GM20000 (cell line): ENCODE data around the gene BTC.
"Not testable (repeated sequence)": the region's sequence is repeated elsewhere in the genome, so short reads cannot be mapped to it uniquely, and the experiment has no call there.

Experiments
- DNase-seq: peaks from one replicate; pipeline ENCODE4 v3.0.0; 2012; ENCODE audit warnings: low spot score
- TF ChIP-seq, protein P1 (sequence below): IDR thresholded peaks from 2 replicates; pipeline ENCODE4 v1.5.1; 2012; ENCODE audit warnings: mild to moderate bottlenecking, control low read depth; ENCODE audit errors: extremely low read depth, missing control alignments

BTC gene

GRCh38 chr4:74738464-74739143 lies 55.7 kb downstream of the BTC start:
- DNase-seq = no peak
- TF ChIP-seq, protein P1, sequence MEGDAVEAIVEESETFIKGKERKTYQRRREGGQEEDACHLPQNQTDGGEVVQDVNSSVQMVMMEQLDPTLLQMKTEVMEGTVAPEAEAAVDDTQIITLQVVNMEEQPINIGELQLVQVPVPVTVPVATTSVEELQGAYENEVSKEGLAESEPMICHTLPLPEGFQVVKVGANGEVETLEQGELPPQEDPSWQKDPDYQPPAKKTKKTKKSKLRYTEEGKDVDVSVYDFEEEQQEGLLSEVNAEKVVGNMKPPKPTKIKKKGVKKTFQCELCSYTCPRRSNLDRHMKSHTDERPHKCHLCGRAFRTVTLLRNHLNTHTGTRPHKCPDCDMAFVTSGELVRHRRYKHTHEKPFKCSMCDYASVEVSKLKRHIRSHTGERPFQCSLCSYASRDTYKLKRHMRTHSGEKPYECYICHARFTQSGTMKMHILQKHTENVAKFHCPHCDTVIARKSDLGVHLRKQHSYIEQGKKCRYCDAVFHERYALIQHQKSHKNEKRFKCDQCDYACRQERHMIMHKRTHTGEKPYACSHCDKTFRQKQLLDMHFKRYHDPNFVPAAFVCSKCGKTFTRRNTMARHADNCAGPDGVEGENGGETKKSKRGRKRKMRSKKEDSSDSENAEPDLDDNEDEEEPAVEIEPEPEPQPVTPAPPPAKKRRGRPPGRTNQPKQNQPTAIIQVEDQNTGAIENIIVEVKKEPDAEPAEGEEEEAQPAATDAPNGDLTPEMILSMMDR = no peak

GRCh38 chr4:74734995-74735394 lies 59.3 kb downstream of the BTC start:
- TF ChIP-seq, protein P1 = no peak
- no peak for DNase-seq

GRCh38 chr4:74733756-74734155 lies 60.6 kb downstream of the BTC start:
- TF ChIP-seq, protein P1 = no peak
- DNase-seq = no peak

- TF ChIP-seq, protein P1 = no peak
- DNase-seq = no peak
These were observed 69.3 kb downstream of the BTC start for GRCh38 chr4:74724979-74725378.

- TF ChIP-seq, protein P1 = no peak
- no peak for DNase-seq
These were observed 77.9 kb downstream of the BTC start for GRCh38 chr4:74716436-74716765.

- DNase-seq = no peak
- TF ChIP-seq, protein P1 = no peak
These were observed 78.5 kb downstream of the BTC start for GRCh38 chr4:74715706-74716435.

DNA sequence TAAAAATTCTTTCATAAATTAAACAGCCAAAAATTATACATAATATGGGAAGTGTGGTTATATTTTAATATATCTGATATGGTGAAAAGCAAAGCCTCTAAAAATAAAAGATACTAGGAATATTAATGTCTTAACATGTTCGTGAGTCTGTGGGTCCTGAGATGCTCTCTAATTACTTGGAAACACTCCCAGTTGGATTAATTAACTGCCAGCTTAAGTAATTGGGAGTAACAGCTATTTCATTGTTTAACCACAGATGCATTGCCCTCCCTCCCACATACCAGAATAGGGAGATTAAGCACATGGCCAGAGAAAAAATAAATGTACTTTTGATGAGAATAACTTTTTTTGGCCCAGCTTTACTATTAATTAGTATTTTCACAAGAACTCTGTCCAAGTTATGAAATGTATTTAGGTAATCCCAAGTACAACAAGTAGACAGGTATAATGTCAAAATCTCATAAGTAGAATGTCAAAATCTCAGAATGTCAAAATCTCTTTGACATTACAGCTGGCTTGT lies 79.7 kb downstream of the BTC start:
- DNase-seq = no peak
- TF ChIP-seq, protein P1 = no peak

GRCh38 chr4:74708135-74708534 lies 86.2 kb downstream of the BTC start:
- DNase-seq = not testable (repeated sequence)
